Activated CD8-positive, alpha-beta T cell treated with anti-CD3 and anti-CD28 coated beads for 36 hours (primary cell): ENCODE data around the gene GGT6. TPM values are rescaled to one million over a fixed set of nuclear protein-coding genes. Genes with fewer than 3 reads are reported as not detected.
"Not testable (repeated sequence)": the region's sequence is repeated elsewhere in the genome, so short reads cannot be mapped to it uniquely, and the experiment has no call there.

ENCODE experiments used
- ATAC-seq: fragments of 200-7000 bp; cut with Tn5 transposase; one replicate; pipeline ENCODE4 v1.10.0; 2021; ENCODE audit warnings: mild to moderate bottlenecking, moderate library complexity
- CTCF ChIA-PET: fragments of 350-600 bp; sonication (Branson Sonifier 250); formaldehyde crosslinking; loops from one replicate; lab custom pipeline; 2021; ENCODE audit warnings: antibody characterized with exemption; lab: Charles Lee
- POLR2A ChIA-PET: fragments of 350-600 bp; sonication (Branson Sonifier 250); formaldehyde crosslinking; loops from one replicate; lab custom pipeline; 2021; ENCODE audit warnings: antibody characterized with exemption; lab: Charles Lee
- DNase-seq: peaks from one replicate; pipeline ENCODE4 v3.0.0-alpha.2; 2020
- H3K27ac Mint-ChIP-seq: one replicate; pipeline ENCODE4 v1.8.0; 2021; ENCODE audit warnings: mild to moderate bottlenecking, mixed read lengths
- H3K27me3 Mint-ChIP-seq: one replicate; pipeline ENCODE4 v1.8.0; 2021; ENCODE audit warnings: mixed read lengths
- H3K36me3 Mint-ChIP-seq: one replicate; pipeline ENCODE4 v1.8.0; 2021; ENCODE audit warnings: low read depth, mixed read lengths
- H3K4me1 Mint-ChIP-seq: one replicate; pipeline ENCODE4 v1.8.0; 2021; ENCODE audit warnings: low read depth, mixed read lengths
- H3K4me3 Mint-ChIP-seq: one replicate; pipeline ENCODE4 v1.8.0; 2021; ENCODE audit warnings: mild to moderate bottlenecking, moderate library complexity, mixed read lengths
- H3K9me3 Mint-ChIP-seq: one replicate; pipeline ENCODE4 v1.8.0; 2021; ENCODE audit warnings: mixed read lengths
- intact Hi-C: fragments of 100-400 bp; cut with micrococcal nuclease; formaldehyde crosslinking; loops from one replicate; pipeline ENCODE4 v1.10.0; 2022
- total RNA-seq, 2 experiments: library from RNA; stranded (reverse); gene quantifications; one replicate each; pipeline ENCODE4 v1.2.3, GENCODE V29; 2021
- TF ChIP-seq, protein P1 (sequence below): fragments of 200-600 bp; IDR thresholded peaks from one replicate; pipeline ENCODE4 v1.8.0; 2022; ENCODE audit warnings: antibody characterized with exemption, mild to moderate bottlenecking

Gene GGT6
- total RNA-seq, 2 experiments from 2014 or later, result not detected

DNA sequence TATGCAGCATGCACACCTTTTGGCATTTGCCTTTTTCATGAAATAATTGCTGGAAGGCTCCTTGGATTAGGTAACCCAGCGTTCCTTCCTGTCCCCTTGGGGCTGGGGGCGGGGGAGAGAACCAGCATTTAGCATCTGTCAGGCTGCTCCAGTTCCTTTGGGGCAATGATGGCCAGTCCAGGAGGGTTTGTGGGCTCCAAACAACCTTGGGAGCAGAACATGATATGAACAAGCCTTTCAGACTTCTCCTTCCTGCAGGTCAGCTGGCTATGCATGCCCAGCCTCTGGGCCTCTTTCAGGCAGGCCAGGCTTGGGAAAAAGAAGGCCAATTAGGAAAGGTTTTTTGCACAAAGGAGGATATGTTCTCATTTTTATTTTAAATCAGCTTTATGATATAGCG lies 22.8 kb upstream of the GGT6 start:
- intact Hi-C loops, result no loop called here
- Mint-ChIP-seq H3K4me1 (peaks cover 6% of the 10 kb centered on the region), H3K27ac (no peak overlapping the region), H3K9me3 (no peaks in the 10 kb centered on the region), H3K27me3 (peaks cover 36% of the 10 kb centered on the region), H3K4me3 (no peak overlapping the region), H3K36me3 (no peaks in the 10 kb centered on the region)
- ChIA-PET POLR2A (no interaction called here), CTCF (interaction anchor here (1.1 to 2.8 kb wide), 3 partner anchors 12 to 25 kb away, joined by 3 to 13 read pairs (median 4); no protein-coding TSS in a partner anchor)
- TF ChIP-seq, protein P1, sequence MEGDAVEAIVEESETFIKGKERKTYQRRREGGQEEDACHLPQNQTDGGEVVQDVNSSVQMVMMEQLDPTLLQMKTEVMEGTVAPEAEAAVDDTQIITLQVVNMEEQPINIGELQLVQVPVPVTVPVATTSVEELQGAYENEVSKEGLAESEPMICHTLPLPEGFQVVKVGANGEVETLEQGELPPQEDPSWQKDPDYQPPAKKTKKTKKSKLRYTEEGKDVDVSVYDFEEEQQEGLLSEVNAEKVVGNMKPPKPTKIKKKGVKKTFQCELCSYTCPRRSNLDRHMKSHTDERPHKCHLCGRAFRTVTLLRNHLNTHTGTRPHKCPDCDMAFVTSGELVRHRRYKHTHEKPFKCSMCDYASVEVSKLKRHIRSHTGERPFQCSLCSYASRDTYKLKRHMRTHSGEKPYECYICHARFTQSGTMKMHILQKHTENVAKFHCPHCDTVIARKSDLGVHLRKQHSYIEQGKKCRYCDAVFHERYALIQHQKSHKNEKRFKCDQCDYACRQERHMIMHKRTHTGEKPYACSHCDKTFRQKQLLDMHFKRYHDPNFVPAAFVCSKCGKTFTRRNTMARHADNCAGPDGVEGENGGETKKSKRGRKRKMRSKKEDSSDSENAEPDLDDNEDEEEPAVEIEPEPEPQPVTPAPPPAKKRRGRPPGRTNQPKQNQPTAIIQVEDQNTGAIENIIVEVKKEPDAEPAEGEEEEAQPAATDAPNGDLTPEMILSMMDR, result no peak
- ATAC-seq, result no peak
- DNase-seq, result no peak

DNA sequence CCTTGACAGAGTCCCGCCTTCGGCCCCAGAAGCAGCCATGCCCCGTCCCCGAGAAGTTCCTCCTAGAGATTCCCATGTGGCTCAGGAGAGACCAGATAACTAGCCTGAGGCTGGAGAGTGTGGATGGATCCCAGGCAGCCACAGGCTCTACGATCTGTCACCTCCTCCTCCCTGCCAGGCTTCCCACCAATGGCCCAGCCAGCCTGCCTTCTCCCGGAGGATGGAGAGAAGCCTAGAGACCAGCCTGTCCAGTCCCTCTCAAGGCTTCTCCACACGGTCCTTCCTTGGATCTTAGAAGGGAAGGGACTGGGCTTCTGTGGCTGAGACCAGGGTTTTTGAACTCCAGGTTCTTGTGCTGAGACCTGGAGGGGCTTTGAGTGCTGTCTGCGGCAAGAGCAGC lies 22.3 kb upstream of the GGT6 start:
- TF ChIP-seq, protein P1, result no peak
- ChIA-PET CTCF (interaction anchor here (2.8 kb wide), 1 partner anchor 16 kb away, joined by 13 read pairs; no protein-coding TSS in a partner anchor), POLR2A (no interaction called here)
- DNase-seq, result no peak
- peaks cover 6% of the 10 kb centered on the region for H3K4me1 Mint-ChIP-seq
- H3K4me3 Mint-ChIP-seq, result no peak overlapping the region
- ATAC-seq, result no peak
- no peaks in the 10 kb centered on the region for H3K36me3 Mint-ChIP-seq
- intact Hi-C loops, result no loop called here
- no peaks in the 10 kb centered on the region for H3K9me3 Mint-ChIP-seq
- peaks cover 36% of the 10 kb centered on the region for H3K27me3 Mint-ChIP-seq
- H3K27ac Mint-ChIP-seq, result no peak overlapping the region

DNA sequence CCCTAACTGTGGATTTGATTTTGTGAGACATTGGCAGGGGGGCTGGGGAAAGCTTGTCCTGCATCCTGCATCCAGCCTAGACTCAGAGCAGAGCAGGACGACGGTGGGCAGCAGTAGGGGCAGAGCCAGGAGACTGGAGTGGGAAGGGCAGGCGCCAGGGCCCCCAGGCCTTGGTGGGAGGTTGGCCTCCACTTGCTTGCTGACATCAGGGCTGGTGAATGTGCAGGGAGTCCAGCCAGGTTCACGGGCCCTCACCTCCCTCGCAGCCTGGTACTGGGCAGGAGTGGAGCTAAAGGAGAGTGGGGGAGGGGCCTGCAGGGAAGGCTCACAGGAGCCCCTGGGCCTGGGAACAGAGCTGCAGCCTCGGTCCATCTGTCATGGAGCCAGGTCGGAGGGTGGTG lies 21.7 kb upstream of the GGT6 start:
- H3K36me3 Mint-ChIP-seq, result no peaks in the 10 kb centered on the region
- intact Hi-C loops, result no loop called here
- ChIA-PET POLR2A (interaction anchor here (0.9 kb wide), 1 partner anchor 15 kb away, joined by 3 read pairs; no protein-coding TSS in a partner anchor), CTCF (interaction anchor here (0.8 to 2.8 kb wide), 2 partner anchors 12 to 15 kb away, joined by 3 to 13 read pairs; no protein-coding TSS in a partner anchor)
- no peak overlapping the region for H3K27ac Mint-ChIP-seq
- no peak overlapping the region for H3K4me3 Mint-ChIP-seq
- ATAC-seq, result no peak
- H3K4me1 Mint-ChIP-seq, result peaks cover 6% of the 10 kb centered on the region
- DNase-seq, result no peak
- TF ChIP-seq, protein P1, result no peak
- H3K9me3 Mint-ChIP-seq, result no peaks in the 10 kb centered on the region
- H3K27me3 Mint-ChIP-seq, result peaks cover 36% of the 10 kb centered on the region

DNA sequence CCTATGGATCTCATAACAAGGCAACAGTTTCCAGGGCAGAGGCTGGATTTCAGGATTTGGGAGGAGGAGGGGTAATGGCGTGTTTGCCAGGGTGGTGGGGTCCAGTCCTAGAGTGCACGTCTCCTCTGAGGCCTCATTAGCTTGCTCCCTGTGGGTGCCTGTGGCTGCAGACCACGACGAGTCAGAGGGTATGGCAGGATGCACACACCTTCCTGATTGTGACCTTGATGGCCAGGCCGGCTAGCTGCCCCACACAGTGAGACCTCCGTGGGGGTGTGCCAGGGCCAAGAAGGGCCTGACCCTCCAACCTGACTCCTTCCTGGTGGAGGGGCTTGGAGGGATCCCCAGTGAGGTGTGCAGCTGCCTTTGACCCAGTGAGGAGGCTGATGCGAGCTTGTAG lies 19.9 kb upstream of the GGT6 start:
- H3K36me3 Mint-ChIP-seq, result no peaks in the 10 kb centered on the region
- peaks cover 27% of the 10 kb centered on the region for H3K27me3 Mint-ChIP-seq
- H3K4me3 Mint-ChIP-seq, result no peak overlapping the region
- peaks cover 6% of the 10 kb centered on the region for H3K4me1 Mint-ChIP-seq
- ATAC-seq (no peak), DNase-seq (no peak)
- no peaks in the 10 kb centered on the region for H3K9me3 Mint-ChIP-seq
- intact Hi-C loops, result no loop called here
- CTCF ChIA-PET, result no interaction called here
- H3K27ac Mint-ChIP-seq, result no peak overlapping the region
- POLR2A ChIA-PET, result interaction anchor here (1.1 kb wide), 1 partner anchor 12 kb away, joined by 3 read pairs; no protein-coding TSS in a partner anchor
- TF ChIP-seq, protein P1, result no peak

DNA sequence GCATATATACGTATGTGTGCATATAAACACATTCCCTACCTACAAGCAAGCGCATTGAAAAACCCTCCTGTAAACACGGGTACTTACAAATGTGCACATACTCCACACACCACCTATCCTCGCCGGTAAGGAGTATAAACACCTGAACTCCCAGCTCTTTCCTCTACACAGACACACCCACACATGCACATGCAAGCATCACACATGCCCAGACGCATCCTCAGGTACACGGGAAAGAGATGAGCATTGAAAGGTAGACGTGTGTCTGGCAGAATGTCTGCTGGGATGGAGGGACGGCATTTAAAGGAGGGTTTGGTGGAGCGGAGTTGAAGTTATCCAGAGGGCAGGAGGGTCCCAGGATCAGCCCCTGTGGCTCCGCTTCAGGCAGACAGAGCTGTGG lies 19.3 kb upstream of the GGT6 start:
- H3K9me3 Mint-ChIP-seq, result no peaks in the 10 kb centered on the region
- TF ChIP-seq, protein P1, result no peak
- H3K36me3 Mint-ChIP-seq, result no peaks in the 10 kb centered on the region
- intact Hi-C loops, result no loop called here
- ATAC-seq (no peak), DNase-seq (no peak)
- H3K27me3 Mint-ChIP-seq, result peaks cover 22% of the 10 kb centered on the region
- CTCF ChIA-PET, result interaction anchor here (1.4 kb wide), 1 partner anchor 13 kb away, joined by 5 read pairs; no protein-coding TSS in a partner anchor
- no peak overlapping the region for H3K4me3 Mint-ChIP-seq
- peaks cover 3% of the 10 kb centered on the region for H3K4me1 Mint-ChIP-seq
- no peak overlapping the region for H3K27ac Mint-ChIP-seq
- POLR2A ChIA-PET, result no interaction called here

DNA sequence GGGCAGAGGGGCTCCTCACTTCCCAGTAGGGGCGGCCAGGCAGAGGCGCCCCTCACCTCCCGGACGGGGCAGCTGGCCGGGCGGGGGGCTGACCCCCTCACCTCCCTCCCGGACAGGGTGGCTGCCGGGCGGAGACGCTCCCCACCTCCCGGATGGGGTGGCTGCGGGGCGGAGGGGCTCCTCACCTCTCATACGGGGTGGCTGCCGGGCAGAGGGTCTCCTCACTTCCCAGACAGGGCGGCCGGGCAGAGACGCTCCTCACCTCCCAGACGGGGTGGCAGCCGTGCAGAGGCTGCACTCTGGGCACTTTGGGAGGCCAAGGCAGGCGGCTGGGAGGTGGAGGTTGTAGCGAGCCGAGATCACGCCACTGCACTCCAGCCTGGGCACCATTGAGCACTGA lies 18.0 kb upstream of the GGT6 start:
- ATAC-seq, H3K4me1 Mint-ChIP-seq, POLR2A ChIA-PET, H3K27ac Mint-ChIP-seq, intact Hi-C loops, H3K36me3 Mint-ChIP-seq, H3K9me3 Mint-ChIP-seq, DNase-seq, H3K4me3 Mint-ChIP-seq: not testable (repeated sequence)
- H3K27me3 Mint-ChIP-seq, result peaks cover 17% of the 10 kb centered on the region
- CTCF ChIA-PET, result interaction anchor here (1.4 kb wide), 1 partner anchor 12 kb away, joined by 5 read pairs; no protein-coding TSS in a partner anchor
